ENCODE measurements around the gene ARID1B.

- TF ChIP-seq ZNF175 (tag by site-specific recombination; IDR thresholded peaks at IDR 0.05) (no peak), ZNF223 (tag by site-specific recombination; IDR thresholded peaks at IDR 0.05) (no peak), ZNF791 (tag by site-specific recombination; IDR thresholded peaks at IDR 0.05) (no peak), ZBTB6 (tag by site-specific recombination; IDR thresholded peaks at IDR 0.05) (no peak), ZNF501 (tag by site-specific recombination; IDR thresholded peaks at IDR 0.05) (no peak), CTCF (tag by site-specific recombination; IDR thresholded peaks at IDR 0.05) (no peak), ZNF629 (tag by site-specific recombination; IDR thresholded peaks at IDR 0.05) (no peak), ZNF23 (tag by site-specific recombination; IDR thresholded peaks at IDR 0.05; ENCODE audit: borderline replicate concordance) (no peak), ZNF324 (tag by site-specific recombination; IDR thresholded peaks at IDR 0.05) (no peak)
These were observed 349.3 kb downstream of the ARID1B start for GRCh38 chr6:157126183-157127098.

All from HEK293 (cell line).